Measurements from ENCODE around the gene GRK1. TPM values are rescaled to one million over a fixed set of nuclear protein-coding genes. Genes with fewer than 3 reads are reported as not detected.

The GRK1 gene
- total and polyA plus RNA-seq, 2 of the 8 experiments (the other 6 are each of a cell fraction or from before 2014, with no cell fraction given): 0.12 TPM; not detected in 1

DNA sequence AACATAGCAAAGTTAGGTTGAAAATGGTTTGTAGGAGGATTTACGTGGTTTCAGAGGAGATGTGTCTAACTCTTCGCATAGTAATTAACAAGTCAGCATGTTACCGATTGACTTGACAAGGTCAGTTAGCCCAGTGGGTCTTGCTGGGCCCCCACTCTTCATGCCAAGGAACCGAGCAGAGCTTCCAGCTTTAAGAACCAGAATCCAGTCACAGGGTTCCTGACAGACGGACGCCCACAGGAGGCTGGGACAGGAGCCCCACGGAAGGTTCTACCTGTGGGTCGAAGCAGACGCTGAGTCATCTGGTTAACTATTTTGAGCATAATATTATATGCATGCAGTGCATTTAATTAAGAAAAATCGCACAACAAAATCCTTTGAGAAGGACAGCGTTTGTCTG lies 95.5 kb downstream of the GRK1 start:
- Histone ChIP-seq H3K79me1 (ENCODE audit: low read depth, low read length) (no peaks in the 10 kb centered on the region), H3K36me3 (ENCODE audit: control insufficient read depth in 2 of 4, insufficient read depth in 4 of 4, low read length in 3 of 4) (no peaks in the 10 kb centered on the region), H3K9ac (replicated peaks in 1 of 4; ENCODE audit: extremely low read depth in 1 of 4, low read depth in 3 of 4, low read length in 3 of 4) (no peak overlapping the region), H2BK20ac (ENCODE audit: low read length) (no peak overlapping the region), H2BK120ac (replicated peaks; ENCODE audit: low read depth, low read length) (no peak overlapping the region), H4K5ac (ENCODE audit: insufficient read length, low read depth, low read length) (no peak overlapping the region), H2AK5ac (ENCODE audit: low read depth, low read length) (no peak overlapping the region), H3K23me2 (ENCODE audit: low read depth, low read length) (peaks cover 16% of the 10 kb centered on the region; the same call in 1 of the 2 replicates), H3K4me1 (replicated peaks in 1 of 4; ENCODE audit: control insufficient read depth in 3 of 4, insufficient read depth in 4 of 4, low read length in 3 of 4) (peaks cover 4 to 14% (median 8%) of the 10 kb centered on the region in 4 experiments; a peak in 6 of 7 replicates), H3K27ac (ENCODE audit: low read depth, low read length) (no peak overlapping the region), H4K20me1 (replicated peaks in 1 of 2; ENCODE audit: control insufficient read depth in 1 of 2, insufficient read depth in 2 of 2, low read length in 2 of 2) (peaks cover 0 to 2% of the 10 kb centered on the region in 2 experiments), H4K8ac (ENCODE audit: extremely low read depth, insufficient read depth, low read length) (no peak overlapping the region), H3K9me3 (ENCODE audit: insufficient read depth in 2 of 2, low read depth in 1 of 2, low read length in 1 of 2) (no peaks in the 10 kb centered on the region), H2BK5ac (ENCODE audit: low read depth, low read length) (no peak overlapping the region), H2BK15ac (ENCODE audit: low read length) (no peak overlapping the region), H3K79me2 (ENCODE audit: control insufficient read depth in 1 of 2, insufficient read depth in 2 of 2, low read length in 2 of 2) (no peaks in the 10 kb centered on the region), H2BK12ac (ENCODE audit: low read depth, low read length) (no peak overlapping the region), H3K14ac (ENCODE audit: insufficient read length) (no peak overlapping the region), H3K27me3 (replicated peaks in 1 of 4; ENCODE audit: control insufficient read depth in 3 of 4, extremely low read depth in 1 of 4, insufficient read depth in 3 of 4, low read length in 3 of 4) (peaks cover 2 to 28% (median 24%) of the 10 kb centered on the region in 4 experiments), H2AFZ (ENCODE audit: low read length) (no peak overlapping the region), H4K91ac (replicated peaks; ENCODE audit: insufficient read length, low read length) (no peak overlapping the region), H3K4ac (replicated peaks; ENCODE audit: insufficient read length, low read depth, low read length) (no peak overlapping the region), H3K4me3 (ENCODE audit: extremely low read depth in 1 of 4, insufficient read depth in 2 of 4, low read depth in 3 of 4, low read length in 4 of 4) (no peak overlapping the region), H3K18ac (ENCODE audit: extremely low read depth, low read length) (no peak overlapping the region), H3K23ac (ENCODE audit: insufficient read length) (no peak overlapping the region), H3K4me2 (ENCODE audit: insufficient read depth in 1 of 2, low read depth in 2 of 2, low read length in 2 of 2) (no peak overlapping the region), H3K56ac (replicated peaks; ENCODE audit: insufficient read length, low read depth, low read length) (no peak overlapping the region)
- 87% methylated on average over 11 of the region's 11 CpGs; no CpG with 5 or more reads in 1 of the 2 experiments for WGBS, 2 experiments (ENCODE audit: extremely low coverage in 1 of 2, insufficient coverage in 1 of 2, insufficient read length in 1 of 2, insufficient replicate concordance in 2 of 2, low coverage in 1 of 2, low lambda C conversion rate in 2 of 2, missing lambda C conversion rate in 1 of 2)
- TF ChIP-seq SP1 (IDR thresholded peaks at IDR 0.05; ENCODE audit: low read depth, low read length): no peak
- TF ChIP-seq MAFK (IDR thresholded peaks at IDR 0.05; ENCODE audit: low read depth, low read length): no peak
- no peak for TF ChIP-seq RBBP5 (IDR thresholded peaks at IDR 0.05; ENCODE audit: borderline replicate concordance, low read depth, low read length)
- no peak for TF ChIP-seq CHD2 (IDR thresholded peaks at IDR 0.05; ENCODE audit: low read length)
- no peak for TF ChIP-seq YY1 (IDR thresholded peaks at IDR 0.05; ENCODE audit: low read depth, low read length)
- TF ChIP-seq TCF12 (IDR thresholded peaks at IDR 0.05; ENCODE audit: low read depth, low read length): no peak
- ChIA-PET POLR2A (ENCODE audit: partially characterized antibody) (no interaction called here), CTCF (ENCODE audit: partially characterized antibody) (no interaction called here)
- peak; percentile 50 for FAIRE-seq
- no peak for DNase-seq (ENCODE audit: low read depth in 1 of 2, low spot score in 2 of 2)
